Stimulated activated CD4-positive, alpha-beta T cell treated with anti-CD3 and anti-CD28 coated beads, Interleukin-1b, Interleukin-23, amount 100 ng/mL, for 48 hours (primary cell): ENCODE measurements around the gene SNX11.

Source experiments
- DNase-seq: peaks from one replicate; pipeline ENCODE4 v3.0.0-alpha.2; 2020

Gene SNX11

GRCh38 chr17:48134912-48135480 lies 27.4 kb downstream of the SNX11 start:
- DNase-seq = no peak

- DNase-seq = no peak
These were observed 30.1 kb downstream of the SNX11 start for GRCh38 chr17:48137656-48138055.

- DNase-seq = no peak
These were observed 32.4 kb downstream of the SNX11 start for GRCh38 chr17:48139944-48140343.

- DNase-seq = no peak
These were observed 36.1 kb downstream of the SNX11 start for GRCh38 chr17:48143629-48144028.

GRCh38 chr17:48144231-48144630 lies 36.7 kb downstream of the SNX11 start:
- DNase-seq = no peak

GRCh38 chr17:48144976-48145798 lies 37.6 kb downstream of the SNX11 start:
- no peak for DNase-seq

- DNase-seq = no peak
These were observed 40.6 kb downstream of the SNX11 start for GRCh38 chr17:48148029-48148770.

GRCh38 chr17:48148854-48149786 lies 41.6 kb downstream of the SNX11 start:
- no peak for DNase-seq

- no peak for DNase-seq
These were observed 42.4 kb downstream of the SNX11 start for GRCh38 chr17:48149787-48150463.

GRCh38 chr17:48150597-48151001 lies 43.0 kb downstream of the SNX11 start:
- DNase-seq = no peak

- DNase-seq = no peak
These were observed 43.7 kb downstream of the SNX11 start for GRCh38 chr17:48151220-48151619.

GRCh38 chr17:48152289-48152688 lies 44.7 kb downstream of the SNX11 start:
- DNase-seq = no peak

GRCh38 chr17:48153691-48154358 lies 46.3 kb downstream of the SNX11 start:
- no peak for DNase-seq

- no peak for DNase-seq
These were observed 48.5 kb downstream of the SNX11 start for GRCh38 chr17:48155889-48156611.

- no peak for DNase-seq
These were observed 51.7 kb downstream of the SNX11 start for GRCh38 chr17:48159232-48159631.

GRCh38 chr17:48160177-48161081 lies 52.9 kb downstream of the SNX11 start:
- DNase-seq = no peak

GRCh38 chr17:48161127-48161905 lies 53.8 kb downstream of the SNX11 start:
- DNase-seq = no peak

GRCh38 chr17:48162306-48162934 lies 54.9 kb downstream of the SNX11 start:
- DNase-seq = no peak
